ENCODE data around the gene HEMK1. TPM values are rescaled to one million over a fixed set of nuclear protein-coding genes. Genes with fewer than 3 reads are reported as not detected.

The HEMK1 gene
- total and polyA plus RNA-seq, 2 of the 4 experiments (the other 2 are of a cell fraction), result 17.2 to 20.8 TPM

GRCh38 chr3:50627407-50628051 is 58.2 kb downstream of the HEMK1 start:
- in situ Hi-C loops (cut with MboI; ENCODE audit: low sequenced_read_pairs), result no loop called here
- Histone ChIP-seq H2AK9ac (replicated peaks; ENCODE audit: low read depth, low read length, poor library complexity) (peak overlapping the region; percentile 87), H3K4ac (ENCODE audit: low read depth, low read length) (no peak overlapping the region), H2BK120ac (ENCODE audit: low read depth, low read length) (0 out of 2 replicates have a peak overlapping the region, but pooled peaks have one; percentile 12), H3K9ac (ENCODE audit: low read depth, low read length) (no peak overlapping the region), H2AK5ac (ENCODE audit: low read depth, low read length) (peak overlapping the region; percentile 44; the same call in 1 of the 2 replicates), H3K23ac (ENCODE audit: low read depth, low read length) (peak overlapping the region; percentile 40; the same call in 1 of the 2 replicates), H4K8ac (ENCODE audit: low read depth in 2 of 2, low read length in 2 of 2) (no peak overlapping the region; a peak in 1 of 4 replicates), H3K4me1 (ENCODE audit: control insufficient read depth, insufficient read depth, low read length) (peaks cover 6% of the 10 kb centered on the region), H3K4me2 (ENCODE audit: low read depth, low read length) (no peak overlapping the region), H2BK15ac (ENCODE audit: low read depth, low read length) (no peak overlapping the region), H3K79me1 (ENCODE audit: low read depth in 1 of 2, low read length in 2 of 2) (peaks cover 0 to 14% of the 10 kb centered on the region in 2 experiments; a peak in 2 of 4 replicates), H2AFZ (replicated peaks; ENCODE audit: low read length, poor library complexity) (peak overlapping the region; percentile 80), H2BK20ac (ENCODE audit: low read depth, low read length) (no peak overlapping the region), H3K27me3 (ENCODE audit: control insufficient read depth, insufficient read depth, low read length) (no peaks in the 10 kb centered on the region), H3K9me3 (ENCODE audit: control insufficient read depth, insufficient read depth, low read length) (no peaks in the 10 kb centered on the region), H4K20me1 (ENCODE audit: insufficient read depth, low read length) (peaks cover 10% of the 10 kb centered on the region), H3K36me3 (ENCODE audit: control insufficient read depth, insufficient read depth, low read length) (no peaks in the 10 kb centered on the region), H3K27ac (ENCODE audit: insufficient read depth, low read length) (no peak overlapping the region), H3K14ac (replicated peaks; ENCODE audit: low read depth, low read length) (peak overlapping the region; percentile 42; the same call in 1 of the 2 replicates), H4K91ac (ENCODE audit: insufficient read depth, low read depth, low read length) (no peak overlapping the region), H4K5ac (ENCODE audit: low read depth, low read length) (no peak overlapping the region), H2BK5ac (ENCODE audit: low read depth, low read length, poor library complexity, severe bottlenecking) (no peak overlapping the region), H3K4me3 (ENCODE audit: insufficient read depth, low read depth, low read length) (no peak overlapping the region), H3K9me1 (ENCODE audit: insufficient read depth, low read length) (peaks cover 29% of the 10 kb centered on the region), H3K56ac (ENCODE audit: extremely low read depth, insufficient read depth, low read length) (no peak overlapping the region), H3K18ac (ENCODE audit: low read depth, low read length) (no peak overlapping the region)
- CTCF ChIA-PET, result interaction anchor here (0.5 to 2.1 kb wide), 6 partner anchors 8 to 644 kb away, joined by 3 to 5 read pairs (median 3); no protein-coding TSS in a partner anchor
- WGBS, 2 experiments (ENCODE audit: extremely low coverage in 2 of 2, insufficient read length in 1 of 2), result 0% methylated on average over 1 of the region's 6 CpGs; no CpG with 5 or more reads in 1 of the 2 experiments
- POLR2A ChIA-PET (ENCODE audit: unreplicated experiment), result no interaction called here
- peak; percentile 83 for ATAC-seq (ENCODE audit: low read depth)
- dilution Hi-C loops (cut with HindIII; ENCODE audit: low sequenced_read_pairs, unreplicated experiment), result no loop called here
- peak; percentile 69 for DNase-seq
- intact Hi-C loops (cut with micrococcal nuclease), result no loop called here
- no TSS peak for BruUV-seq (replicated peaks)
- TF ChIP-seq SMC3 (IDR thresholded peaks at IDR 0.05; ENCODE audit: low read depth, low read length) (peak; percentile 40; the same call in 1 of the 2 replicates), FOS (IDR thresholded peaks at IDR 0.05; ENCODE audit: low read depth, low read length) (0 out of 2 replicates have a peak, but pooled peaks have one; percentile 20), USF2 (IDR thresholded peaks at IDR 0.05; ENCODE audit: low read depth, low read length) (no peak), RAD21 (IDR thresholded peaks at IDR 0.05; ENCODE audit: low read length) (peak; percentile 53), CTCF (conservative IDR thresholded peaks at IDR 0.05; ENCODE audit: low read depth, low read length) (peak; percentile 45), MAZ (IDR thresholded peaks at IDR 0.05; ENCODE audit: borderline replicate concordance, low read depth, low read length) (no peak)
